GM18498 (cell line): ENCODE measurements around the gene NTM.

Experiments
- ATAC-seq: cut with Tn5 transposase; IDR thresholded peaks from one replicate; pipeline ENCODE4 v1.9.1; 2021; ENCODE audit warnings: mild to moderate bottlenecking, moderate library complexity; ENCODE audit not compliant: unreplicated experiment

NTM gene

GRCh38 chr11:131841925-131842635, 471.7 kb downstream of the NTM start:
- ATAC-seq, result no peak

GRCh38 chr11:131845255-131845654, 474.8 kb downstream of the NTM start:
- ATAC-seq, result no peak

- no peak for ATAC-seq
Measured at GRCh38 chr11:131849485-131849884, 479.1 kb downstream of the NTM start.

GRCh38 chr11:131850507-131850906, 480.1 kb downstream of the NTM start:
- no peak for ATAC-seq

- no peak for ATAC-seq
Measured at GRCh38 chr11:131851964-131852755, 481.7 kb downstream of the NTM start.

- no peak for ATAC-seq
Measured at GRCh38 chr11:131852757-131853156, 482.3 kb downstream of the NTM start.

GRCh38 chr11:131854391-131854790, 484.0 kb downstream of the NTM start:
- ATAC-seq, result no peak

GRCh38 chr11:131855320-131855719, 484.9 kb downstream of the NTM start:
- ATAC-seq, result no peak

- no peak for ATAC-seq
Measured at GRCh38 chr11:131857246-131857645, 486.8 kb downstream of the NTM start.

GRCh38 chr11:131858505-131858904, 488.1 kb downstream of the NTM start:
- no peak for ATAC-seq

GRCh38 chr11:131859538-131860210, 489.3 kb downstream of the NTM start:
- ATAC-seq, result no peak

- ATAC-seq, result no peak
Measured at GRCh38 chr11:131864228-131864627, 493.8 kb downstream of the NTM start.

- ATAC-seq, result no peak
Measured at GRCh38 chr11:131865860-131866259, 495.4 kb downstream of the NTM start.

GRCh38 chr11:131866535-131867400, 496.4 kb downstream of the NTM start:
- ATAC-seq, result no peak

GRCh38 chr11:131867457-131868257, 497.2 kb downstream of the NTM start:
- peak; percentile 76 for ATAC-seq

- ATAC-seq, result no peak
Measured at GRCh38 chr11:131868629-131869507, 498.5 kb downstream of the NTM start.

GRCh38 chr11:131870305-131870704, 499.9 kb downstream of the NTM start:
- ATAC-seq, result no peak

- no peak for ATAC-seq
Measured at GRCh38 chr11:131871006-131871405, 500.6 kb downstream of the NTM start.

- ATAC-seq, result no peak
Measured at GRCh38 chr11:131874070-131874469, 503.7 kb downstream of the NTM start.
